ENCODE results near the gene ITGB3. TPM values are rescaled to one million over a fixed set of nuclear protein-coding genes. Genes with fewer than 3 reads are reported as not detected.

Gene ITGB3
- not detected for total RNA-seq (ENCODE audit: unreplicated experiment)
- long read RNA-seq, result 0 reads

DNA sequence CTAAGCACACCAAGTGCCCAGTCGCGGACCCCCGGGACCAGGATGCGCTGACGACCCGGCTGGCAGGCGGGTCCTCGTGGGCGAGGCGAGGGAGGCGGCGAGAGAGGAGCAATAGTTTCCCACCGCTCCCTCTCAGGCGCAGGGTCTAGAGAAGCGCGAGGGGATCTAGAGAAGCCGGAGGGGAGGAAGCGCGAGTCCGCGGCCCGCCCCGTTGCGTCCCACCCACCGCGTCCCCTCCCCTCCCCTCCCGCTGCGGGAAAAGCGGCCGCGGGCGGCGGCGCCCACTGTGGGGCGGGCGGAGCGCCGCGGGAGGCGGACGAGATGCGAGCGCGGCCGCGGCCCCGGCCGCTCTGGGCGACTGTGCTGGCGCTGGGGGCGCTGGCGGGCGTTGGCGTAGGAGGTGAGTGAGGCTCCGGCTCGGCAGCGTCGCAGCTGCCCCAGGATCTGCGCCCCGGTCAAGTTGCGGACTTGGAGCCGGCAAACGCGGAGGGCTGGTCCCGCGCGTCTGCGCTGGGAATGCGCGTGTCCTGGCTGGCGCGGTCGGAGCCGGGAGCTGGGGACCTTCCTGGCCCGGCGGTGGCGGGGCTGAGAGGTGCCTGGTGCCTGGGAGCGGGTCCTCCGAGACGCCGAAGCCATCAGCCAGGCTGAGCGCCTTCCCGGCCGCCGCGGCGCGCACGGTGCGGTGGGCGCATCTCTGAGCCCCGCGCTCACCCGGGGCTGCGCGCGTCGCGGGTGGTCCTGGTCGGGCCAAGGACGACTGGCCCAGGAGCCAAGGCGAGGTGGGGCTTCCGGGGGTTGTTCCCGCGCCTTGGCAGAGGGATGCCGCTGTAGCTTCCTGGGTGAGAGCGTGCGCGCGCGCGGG, at the start of gene ITGB3:
Gene ITGB3 (plus strand): TSS at position 287 of the 862 bp plus-strand sequence. CDS start 35 bp downstream, at position 322.
- Mint-ChIP-seq H3K27ac (ENCODE audit: unreplicated experiment) (peak within 1 kb of the TSS; percentile 52), H3K4me1 (ENCODE audit: unreplicated experiment) (peaks cover 3% of the 10 kb centered on the region), H3K9me3 (ENCODE audit: unreplicated experiment) (no peaks in the 10 kb centered on the region), H3K4me3 (ENCODE audit: unreplicated experiment) (peak within 1 kb of the TSS; percentile 86), H3K36me3 (ENCODE audit: low read depth, unreplicated experiment) (no peaks in the 10 kb centered on the region), H3K27me3 (ENCODE audit: unreplicated experiment) (peaks cover 12% of the 10 kb centered on the region)
- peak; percentile 75 for DNase-seq (ENCODE audit: low spot score)
- TF ChIP-seq CTCF (IDR thresholded peaks at IDR 0.05; ENCODE audit: unreplicated experiment), result no peak

GRCh38 chr17:47203984-47204721, 49.5 kb upstream of the ITGB3 start:
- Mint-ChIP-seq H3K4me1 (ENCODE audit: unreplicated experiment) (peaks cover 19% of the 10 kb centered on the region), H3K36me3 (ENCODE audit: low read depth, unreplicated experiment) (no peaks in the 10 kb centered on the region), H3K27ac (ENCODE audit: unreplicated experiment) (no peak overlapping the region), H3K4me3 (ENCODE audit: unreplicated experiment) (no peak overlapping the region), H3K9me3 (ENCODE audit: unreplicated experiment) (no peaks in the 10 kb centered on the region), H3K27me3 (ENCODE audit: unreplicated experiment) (peaks cover 1% of the 10 kb centered on the region)
- TF ChIP-seq CTCF (IDR thresholded peaks at IDR 0.05; ENCODE audit: unreplicated experiment), result no peak
- DNase-seq (ENCODE audit: low spot score), result no peak

DNA sequence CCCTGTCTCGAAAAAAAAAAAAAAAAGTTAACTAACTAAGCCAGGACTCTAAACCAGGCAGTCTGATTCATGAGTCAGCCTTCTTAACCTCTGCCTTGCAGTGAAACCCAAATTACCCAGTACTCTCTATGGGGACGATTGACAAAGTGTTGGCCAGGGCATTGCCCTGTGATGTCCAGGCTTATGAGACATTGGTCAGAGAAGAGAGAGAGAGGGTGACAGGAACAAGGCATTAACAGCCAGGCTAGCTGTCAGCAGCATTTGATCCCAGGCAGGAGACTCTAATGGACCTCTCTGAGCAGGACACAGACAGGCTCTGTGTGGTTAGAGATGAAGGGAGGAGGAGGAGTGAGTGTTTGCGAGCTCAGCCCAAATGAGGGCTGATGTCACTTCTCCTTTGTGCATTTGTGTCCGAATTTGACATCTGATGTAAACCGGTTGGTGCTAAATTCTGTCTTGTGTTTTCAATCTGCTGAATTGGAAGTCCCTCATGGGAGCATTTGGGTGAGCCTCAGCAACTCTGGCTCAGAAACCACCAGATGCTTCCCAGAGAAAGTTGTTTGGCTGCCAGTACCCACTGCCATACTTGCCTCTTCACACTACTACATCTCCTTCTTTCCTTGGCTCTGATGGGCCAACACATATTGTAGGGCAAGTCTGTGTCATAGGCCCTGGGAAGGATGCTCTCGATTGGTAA, 48.8 kb upstream of the ITGB3 start:
- no peak overlapping the region for H3K27ac Mint-ChIP-seq (ENCODE audit: unreplicated experiment)
- H3K27me3 Mint-ChIP-seq (ENCODE audit: unreplicated experiment), result peaks cover 4% of the 10 kb centered on the region
- H3K36me3 Mint-ChIP-seq (ENCODE audit: low read depth, unreplicated experiment), result no peaks in the 10 kb centered on the region
- H3K9me3 Mint-ChIP-seq (ENCODE audit: unreplicated experiment), result no peaks in the 10 kb centered on the region
- peaks cover 19% of the 10 kb centered on the region for H3K4me1 Mint-ChIP-seq (ENCODE audit: unreplicated experiment)
- no peak for DNase-seq (ENCODE audit: low spot score)
- no peak overlapping the region for H3K4me3 Mint-ChIP-seq (ENCODE audit: unreplicated experiment)
- TF ChIP-seq CTCF (IDR thresholded peaks at IDR 0.05; ENCODE audit: unreplicated experiment), result no peak

GRCh38 chr17:47205419-47205963, 48.1 kb upstream of the ITGB3 start:
- H3K4me3 Mint-ChIP-seq (ENCODE audit: unreplicated experiment), result no peak overlapping the region
- peaks cover 15% of the 10 kb centered on the region for H3K4me1 Mint-ChIP-seq (ENCODE audit: unreplicated experiment)
- H3K9me3 Mint-ChIP-seq (ENCODE audit: unreplicated experiment), result no peaks in the 10 kb centered on the region
- H3K36me3 Mint-ChIP-seq (ENCODE audit: low read depth, unreplicated experiment), result no peaks in the 10 kb centered on the region
- H3K27me3 Mint-ChIP-seq (ENCODE audit: unreplicated experiment), result peaks cover 4% of the 10 kb centered on the region
- H3K27ac Mint-ChIP-seq (ENCODE audit: unreplicated experiment), result no peak overlapping the region
- no peak for TF ChIP-seq CTCF (IDR thresholded peaks at IDR 0.05; ENCODE audit: unreplicated experiment)
- DNase-seq (ENCODE audit: low spot score), result no peak
